ENCODE measurements around the gene YKT6. TPM values are rescaled to one million over a fixed set of nuclear protein-coding genes. Genes with fewer than 3 reads are reported as not detected.
"Not testable (repeated sequence)": the region's sequence is repeated elsewhere in the genome, so short reads cannot be mapped to it uniquely, and the experiment has no call there.

The YKT6 gene
- total and polyA plus RNA-seq, 2 experiments from 2014 or later, result 33.5 to 114 TPM

DNA sequence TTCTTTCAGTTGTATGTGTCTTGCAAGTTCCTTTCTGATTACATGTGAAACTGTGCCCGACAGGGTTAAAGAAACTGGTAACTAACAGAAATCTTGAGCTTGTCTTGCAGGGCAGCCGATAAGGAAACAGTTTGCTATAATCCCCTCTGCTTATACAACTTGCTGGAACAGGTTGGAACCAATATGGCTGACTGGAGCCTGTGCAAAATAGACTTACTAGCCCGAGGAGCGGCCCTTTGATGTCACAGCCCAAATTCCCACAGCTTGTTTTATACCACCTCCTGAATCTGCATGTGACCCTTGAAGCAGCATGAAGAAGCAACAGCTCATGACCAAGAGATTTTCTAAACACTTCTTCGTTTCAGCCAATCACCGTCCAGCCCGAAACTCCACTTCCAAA, 3.3 kb upstream of the YKT6 start (continued):
- TF ChIP-seq, protein P1, sequence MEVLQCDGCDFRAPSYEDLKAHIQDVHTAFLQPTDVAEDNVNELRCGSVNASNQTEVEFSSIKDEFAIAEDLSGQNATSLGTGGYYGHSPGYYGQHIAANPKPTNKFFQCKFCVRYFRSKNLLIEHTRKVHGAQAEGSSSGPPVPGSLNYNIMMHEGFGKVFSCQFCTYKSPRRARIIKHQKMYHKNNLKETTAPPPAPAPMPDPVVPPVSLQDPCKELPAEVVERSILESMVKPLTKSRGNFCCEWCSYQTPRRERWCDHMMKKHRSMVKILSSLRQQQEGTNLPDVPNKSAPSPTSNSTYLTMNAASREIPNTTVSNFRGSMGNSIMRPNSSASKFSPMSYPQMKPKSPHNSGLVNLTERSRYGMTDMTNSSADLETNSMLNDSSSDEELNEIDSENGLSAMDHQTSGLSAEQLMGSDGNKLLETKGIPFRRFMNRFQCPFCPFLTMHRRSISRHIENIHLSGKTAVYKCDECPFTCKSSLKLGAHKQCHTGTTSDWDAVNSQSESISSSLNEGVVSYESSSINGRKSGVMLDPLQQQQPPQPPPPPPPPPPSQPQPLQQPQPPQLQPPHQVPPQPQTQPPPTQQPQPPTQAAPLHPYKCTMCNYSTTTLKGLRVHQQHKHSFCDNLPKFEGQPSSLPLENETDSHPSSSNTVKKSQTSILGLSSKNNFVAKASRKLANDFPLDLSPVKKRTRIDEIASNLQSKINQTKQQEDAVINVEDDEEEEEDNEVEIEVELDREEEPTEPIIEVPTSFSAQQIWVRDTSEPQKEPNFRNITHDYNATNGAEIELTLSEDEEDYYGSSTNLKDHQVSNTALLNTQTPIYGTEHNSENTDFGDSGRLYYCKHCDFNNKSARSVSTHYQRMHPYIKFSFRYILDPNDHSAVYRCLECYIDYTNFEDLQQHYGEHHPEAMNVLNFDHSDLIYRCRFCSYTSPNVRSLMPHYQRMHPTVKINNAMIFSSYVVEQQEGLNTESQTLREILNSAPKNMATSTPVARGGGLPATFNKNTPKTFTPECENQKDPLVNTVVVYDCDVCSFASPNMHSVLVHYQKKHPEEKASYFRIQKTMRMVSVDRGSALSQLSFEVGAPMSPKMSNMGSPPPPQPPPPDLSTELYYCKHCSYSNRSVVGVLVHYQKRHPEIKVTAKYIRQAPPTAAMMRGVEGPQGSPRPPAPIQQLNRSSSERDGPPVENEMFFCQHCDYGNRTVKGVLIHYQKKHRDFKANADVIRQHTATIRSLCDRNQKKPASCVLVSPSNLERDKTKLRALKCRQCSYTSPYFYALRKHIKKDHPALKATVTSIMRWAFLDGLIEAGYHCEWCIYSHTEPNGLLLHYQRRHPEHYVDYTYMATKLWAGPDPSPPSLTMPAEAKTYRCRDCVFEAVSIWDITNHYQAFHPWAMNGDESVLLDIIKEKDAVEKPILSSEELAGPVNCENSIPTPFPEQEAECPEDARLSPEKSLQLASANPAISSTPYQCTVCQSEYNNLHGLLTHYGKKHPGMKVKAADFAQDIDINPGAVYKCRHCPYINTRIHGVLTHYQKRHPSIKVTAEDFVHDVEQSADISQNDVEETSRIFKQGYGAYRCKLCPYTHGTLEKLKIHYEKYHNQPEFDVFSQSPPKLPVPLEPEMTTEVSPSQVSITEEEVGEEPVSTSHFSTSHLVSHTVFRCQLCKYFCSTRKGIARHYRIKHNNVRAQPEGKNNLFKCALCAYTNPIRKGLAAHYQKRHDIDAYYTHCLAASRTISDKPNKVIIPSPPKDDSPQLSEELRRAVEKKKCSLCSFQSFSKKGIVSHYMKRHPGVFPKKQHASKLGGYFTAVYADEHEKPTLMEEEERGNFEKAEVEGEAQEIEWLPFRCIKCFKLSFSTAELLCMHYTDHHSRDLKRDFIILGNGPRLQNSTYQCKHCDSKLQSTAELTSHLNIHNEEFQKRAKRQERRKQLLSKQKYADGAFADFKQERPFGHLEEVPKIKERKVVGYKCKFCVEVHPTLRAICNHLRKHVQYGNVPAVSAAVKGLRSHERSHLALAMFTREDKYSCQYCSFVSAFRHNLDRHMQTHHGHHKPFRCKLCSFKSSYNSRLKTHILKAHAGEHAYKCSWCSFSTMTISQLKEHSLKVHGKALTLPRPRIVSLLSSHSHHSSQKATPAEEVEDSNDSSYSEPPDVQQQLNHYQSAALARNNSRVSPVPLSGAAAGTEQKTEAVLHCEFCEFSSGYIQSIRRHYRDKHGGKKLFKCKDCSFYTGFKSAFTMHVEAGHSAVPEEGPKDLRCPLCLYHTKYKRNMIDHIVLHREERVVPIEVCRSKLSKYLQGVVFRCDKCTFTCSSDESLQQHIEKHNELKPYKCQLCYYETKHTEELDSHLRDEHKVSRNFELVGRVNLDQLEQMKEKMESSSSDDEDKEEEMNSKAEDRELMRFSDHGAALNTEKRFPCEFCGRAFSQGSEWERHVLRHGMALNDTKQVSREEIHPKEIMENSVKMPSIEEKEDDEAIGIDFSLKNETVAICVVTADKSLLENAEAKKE (CRISPR knock-in tag; IDR thresholded peaks at IDR 0.05), result no peak
- TF ChIP-seq CREB1 (CRISPR knock-in tag; IDR thresholded peaks at IDR 0.05; ENCODE audit: low read depth) (no peak), EZH2 (IDR thresholded peaks at IDR 0.05; ENCODE audit: low read depth, unreplicated experiment) (no peak), EZH2phosphoT487 (IDR thresholded peaks at IDR 0.05; ENCODE audit: unreplicated experiment) (no peak), POLR2AphosphoS5 (IDR thresholded peaks at IDR 0.05; ENCODE audit: low read depth) (no peak)
- TF ChIP-seq, protein P2, sequence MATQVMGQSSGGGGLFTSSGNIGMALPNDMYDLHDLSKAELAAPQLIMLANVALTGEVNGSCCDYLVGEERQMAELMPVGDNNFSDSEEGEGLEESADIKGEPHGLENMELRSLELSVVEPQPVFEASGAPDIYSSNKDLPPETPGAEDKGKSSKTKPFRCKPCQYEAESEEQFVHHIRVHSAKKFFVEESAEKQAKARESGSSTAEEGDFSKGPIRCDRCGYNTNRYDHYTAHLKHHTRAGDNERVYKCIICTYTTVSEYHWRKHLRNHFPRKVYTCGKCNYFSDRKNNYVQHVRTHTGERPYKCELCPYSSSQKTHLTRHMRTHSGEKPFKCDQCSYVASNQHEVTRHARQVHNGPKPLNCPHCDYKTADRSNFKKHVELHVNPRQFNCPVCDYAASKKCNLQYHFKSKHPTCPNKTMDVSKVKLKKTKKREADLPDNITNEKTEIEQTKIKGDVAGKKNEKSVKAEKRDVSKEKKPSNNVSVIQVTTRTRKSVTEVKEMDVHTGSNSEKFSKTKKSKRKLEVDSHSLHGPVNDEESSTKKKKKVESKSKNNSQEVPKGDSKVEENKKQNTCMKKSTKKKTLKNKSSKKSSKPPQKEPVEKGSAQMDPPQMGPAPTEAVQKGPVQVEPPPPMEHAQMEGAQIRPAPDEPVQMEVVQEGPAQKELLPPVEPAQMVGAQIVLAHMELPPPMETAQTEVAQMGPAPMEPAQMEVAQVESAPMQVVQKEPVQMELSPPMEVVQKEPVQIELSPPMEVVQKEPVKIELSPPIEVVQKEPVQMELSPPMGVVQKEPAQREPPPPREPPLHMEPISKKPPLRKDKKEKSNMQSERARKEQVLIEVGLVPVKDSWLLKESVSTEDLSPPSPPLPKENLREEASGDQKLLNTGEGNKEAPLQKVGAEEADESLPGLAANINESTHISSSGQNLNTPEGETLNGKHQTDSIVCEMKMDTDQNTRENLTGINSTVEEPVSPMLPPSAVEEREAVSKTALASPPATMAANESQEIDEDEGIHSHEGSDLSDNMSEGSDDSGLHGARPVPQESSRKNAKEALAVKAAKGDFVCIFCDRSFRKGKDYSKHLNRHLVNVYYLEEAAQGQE (IDR thresholded peaks at IDR 0.05; ENCODE audit: unreplicated experiment), result no peak

DNA sequence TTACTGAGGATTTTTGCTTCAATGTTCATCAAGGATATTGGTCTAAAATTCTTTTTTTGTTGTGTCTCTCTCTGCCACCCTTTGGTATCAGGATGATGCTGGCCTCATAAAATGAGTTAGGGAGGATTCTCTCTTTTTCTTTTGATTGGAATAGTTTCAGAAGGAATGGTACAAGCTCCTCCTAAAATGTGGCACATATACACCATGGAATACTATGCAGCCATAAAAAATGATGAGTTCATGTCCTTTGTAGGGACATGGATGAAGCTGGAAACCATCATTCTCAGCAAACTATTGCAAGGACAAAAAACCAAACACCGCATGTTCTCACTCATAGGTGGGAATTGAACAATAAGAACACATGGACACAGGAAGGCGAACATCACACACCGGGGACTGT, 615 bp upstream of the YKT6 start:
- H3K4me3 Mint-ChIP-seq; H3K36me3 Mint-ChIP-seq (ENCODE audit: low read depth); DNase-seq (ENCODE audit: low spot score); H3K27ac ChIP-seq (ENCODE audit: low read depth); H3K4me3 ChIP-seq; H3K9me2 ChIP-seq (ENCODE audit: insufficient read depth); H3K4me1 Mint-ChIP-seq; H3K27me3 ChIP-seq (ENCODE audit: insufficient read depth); H3K4me2 ChIP-seq; H3K27ac Mint-ChIP-seq; ATAC-seq; H3K36me3 ChIP-seq (ENCODE audit: insufficient read depth); H3K9me3 Mint-ChIP-seq; H3F3A ChIP-seq (replicated peaks; ENCODE audit: low read depth); H3K27me3 Mint-ChIP-seq (ENCODE audit: insufficient read depth, low read depth, poor library complexity); H2AFZ ChIP-seq: not testable (repeated sequence)
- Histone ChIP-seq H3K4me1 (ENCODE audit: insufficient read depth) (peaks cover 10% of the 10 kb centered on the region; the same call in 1 of the 2 replicates), H3K79me2 (replicated peaks; ENCODE audit: insufficient read depth) (peaks cover 41% of the 10 kb centered on the region), H4K20me1 (replicated peaks; ENCODE audit: insufficient read depth) (peaks cover 24% of the 10 kb centered on the region)
